Loucy (cell line): ENCODE data around the gene SCMH1.

Experiments used
- H2AFZ ChIP-seq: fragments of 200-600 bp; sonication (generic); 2 replicates; pipeline ENCODE4 v1.6.0; 2016; ENCODE audit warnings: antibody characterized with exemption, mild to moderate bottlenecking, low read length, moderate library complexity
- H3F3A ChIP-seq: fragments of 200-600 bp; 2 replicates; pipeline ENCODE4 v1.6.0; 2016; ENCODE audit warnings: antibody characterized with exemption, low read depth, mild to moderate bottlenecking
- H3K27me3 ChIP-seq: fragments of 200-600 bp; sonication (generic); 2 replicates; pipeline ENCODE4 v1.6.1; 2014; ENCODE audit warnings: low read length, mild to moderate bottlenecking; ENCODE audit not compliant: insufficient read depth, poor library complexity, severe bottlenecking
- H3K36me3 ChIP-seq: fragments of 200-600 bp; sonication (generic); 2 replicates; pipeline ENCODE4 v1.6.1; 2016; ENCODE audit warnings: low read length; ENCODE audit not compliant: insufficient read depth
- H3K4me1 ChIP-seq: fragments of 200-600 bp; sonication (generic); 2 replicates; pipeline ENCODE4 v1.5.1; 2014; ENCODE audit warnings: low read length, mild to moderate bottlenecking; ENCODE audit not compliant: insufficient read depth, poor library complexity, severe bottlenecking
- H3K4me2 ChIP-seq: fragments of 200-600 bp; sonication (generic); 2 replicates; pipeline ENCODE4 v1.6.0; 2014; ENCODE audit warnings: antibody characterized with exemption, low read length, low read depth, mild to moderate bottlenecking; ENCODE audit not compliant: poor library complexity, severe bottlenecking
- H3K4me3 ChIP-seq: fragments of 200-600 bp; sonication (generic); 2 replicates; pipeline ENCODE4 v1.5.1; 2014; ENCODE audit warnings: low read length, mild to moderate bottlenecking, mixed read lengths; ENCODE audit not compliant: poor library complexity, severe bottlenecking
- H3K79me2 ChIP-seq: fragments of 200-600 bp; sonication (generic); 2 replicates; pipeline ENCODE4 v1.6.1; 2014; ENCODE audit warnings: low read length; ENCODE audit not compliant: insufficient read depth
- H3K9ac ChIP-seq: fragments of 200-600 bp; sonication (generic); 2 replicates; pipeline ENCODE4 v1.6.0; 2014; ENCODE audit warnings: mild to moderate bottlenecking, low read depth, low read length, moderate library complexity; ENCODE audit not compliant: poor library complexity, severe bottlenecking
- H3K9me2 ChIP-seq: fragments of 200-600 bp; sonication (generic); replicated peaks from 2 replicates; pipeline ENCODE4 v1.6.1; 2016; ENCODE audit warnings: low read depth, low read length, mixed read lengths
- H3K9me3 ChIP-seq: fragments of 200-600 bp; sonication (generic); 2 replicates; pipeline ENCODE4 v1.6.1; 2014; ENCODE audit warnings: mild to moderate bottlenecking, antibody characterized with exemption, low read length, low read depth; ENCODE audit not compliant: insufficient read depth
- H4K20me1 ChIP-seq: fragments of 200-600 bp; sonication (generic); 2 replicates; pipeline ENCODE4 v1.6.0; 2014; ENCODE audit warnings: antibody characterized with exemption, low read length, mild to moderate bottlenecking; ENCODE audit not compliant: insufficient read depth, poor library complexity, severe bottlenecking
- CTCF ChIP-seq: fragments of 200-600 bp; sonication (generic); conservative IDR thresholded peaks from 2 replicates; pipeline ENCODE4 v1.5.1; 2014; ENCODE audit warnings: mild to moderate bottlenecking, antibody characterized with exemption, low read length
- EZH2phosphoT487 ChIP-seq: fragments of 200-600 bp; IDR thresholded peaks from 2 replicates; pipeline ENCODE4 v1.6.1; 2018; ENCODE audit warnings: antibody characterized with exemption, mild to moderate bottlenecking, moderate library complexity, borderline replicate concordance

SCMH1 gene

GRCh38 chr1:40984066-40984465, 258.0 kb downstream of the SCMH1 start:
- H3K9me3 ChIP-seq = no peaks in the 10 kb centered on the region
- peaks cover 60% of the 10 kb centered on the region for H4K20me1 ChIP-seq
- H3K27me3 ChIP-seq = no peaks in the 10 kb centered on the region
- H3K4me2 ChIP-seq = peak overlapping the region; percentile 99
- H3K9me2 ChIP-seq = no peaks in the 10 kb centered on the region
- H3K4me1 ChIP-seq = peaks cover 72% of the 10 kb centered on the region
- H2AFZ ChIP-seq = no peak overlapping the region
- TF ChIP-seq EZH2phosphoT487 (no peak), CTCF (no peak)
- H3K79me2 ChIP-seq = peaks cover 84% of the 10 kb centered on the region
- H3F3A ChIP-seq = no peaks in the 10 kb centered on the region
- peaks cover 56% of the 10 kb centered on the region for H3K36me3 ChIP-seq
- H3K4me3 ChIP-seq = peak overlapping the region; percentile 80
- peak overlapping the region; percentile 96 for H3K9ac ChIP-seq

GRCh38 chr1:40983286-40983685, 258.8 kb downstream of the SCMH1 start:
- peak overlapping the region; percentile 96 for H3K9ac ChIP-seq

GRCh38 chr1:40982721-40983120, 259.4 kb downstream of the SCMH1 start:
- Histone ChIP-seq H3F3A (no peaks in the 10 kb centered on the region), H3K4me3 (peak overlapping the region; percentile 80), H3K4me1 (peaks cover 74% of the 10 kb centered on the region), H3K4me2 (peak overlapping the region; percentile 99), H3K27me3 (no peaks in the 10 kb centered on the region), H3K9me2 (no peaks in the 10 kb centered on the region), H3K9me3 (no peaks in the 10 kb centered on the region), H3K36me3 (peaks cover 43% of the 10 kb centered on the region), H4K20me1 (peaks cover 58% of the 10 kb centered on the region), H3K79me2 (peaks cover 80% of the 10 kb centered on the region), H2AFZ (no peak overlapping the region), H3K9ac (peak overlapping the region; percentile 96)
- TF ChIP-seq EZH2phosphoT487 = no peak

More at GRCh38 chr1:40983286-40983685, 258.8 kb downstream of the SCMH1 start:
- no peak for TF ChIP-seq EZH2phosphoT487
- peaks cover 49% of the 10 kb centered on the region for H3K36me3 ChIP-seq
- peaks cover 85% of the 10 kb centered on the region for H3K79me2 ChIP-seq
- H3K4me3 ChIP-seq = peak overlapping the region; percentile 80
- no peaks in the 10 kb centered on the region for H3F3A ChIP-seq
- H3K4me2 ChIP-seq = peak overlapping the region; percentile 99
- H2AFZ ChIP-seq = no peak overlapping the region
- H3K9me2 ChIP-seq = no peaks in the 10 kb centered on the region
- H3K4me1 ChIP-seq = peaks cover 74% of the 10 kb centered on the region
- no peaks in the 10 kb centered on the region for H3K27me3 ChIP-seq
- H3K9me3 ChIP-seq = no peaks in the 10 kb centered on the region
- H4K20me1 ChIP-seq = peaks cover 60% of the 10 kb centered on the region

- no peaks in the 10 kb centered on the region for H3K27me3 ChIP-seq
- peak overlapping the region; percentile 96 for H3K9ac ChIP-seq
- no peak for TF ChIP-seq EZH2phosphoT487
- no peak for TF ChIP-seq CTCF
- peak overlapping the region; percentile 80 for H3K4me3 ChIP-seq
- peaks cover 74% of the 10 kb centered on the region for H3K79me2 ChIP-seq
- H3K4me2 ChIP-seq = peak overlapping the region; percentile 99
- H3K4me1 ChIP-seq = peaks cover 66% of the 10 kb centered on the region
- H2AFZ ChIP-seq = no peak overlapping the region
- no peaks in the 10 kb centered on the region for H3K9me3 ChIP-seq
- no peaks in the 10 kb centered on the region for H3K9me2 ChIP-seq
- no peaks in the 10 kb centered on the region for H3F3A ChIP-seq
- peaks cover 34% of the 10 kb centered on the region for H3K36me3 ChIP-seq
- peaks cover 51% of the 10 kb centered on the region for H4K20me1 ChIP-seq
Observed at GRCh38 chr1:40981691-40982448, 260.2 kb downstream of the SCMH1 start.
